Effector memory CD8-positive, alpha-beta T cell (primary cell): Measurements from ENCODE around the gene LPO.
A peak's percentile ranks its signal among the peaks of the same experiment; 100 is the strongest.

Experiments
- ATAC-seq: fragments of 150-1000 bp; cut with Tn5 transposase; replicated peaks from 2 replicates; pipeline ENCODE4 v1.10.0; 2021; ENCODE audit warnings: mild to moderate bottlenecking, moderate library complexity
- DNase-seq, 3 experiments: peaks; one replicate each; pipeline ENCODE4 v3.0.0; 2021
- H3K27ac Mint-ChIP-seq, 2 donors: one replicate each; pipeline ENCODE4 v1.8.0; 2022; ENCODE audit warnings: mild to moderate bottlenecking in 2 of 2, mixed read lengths in 2 of 2, moderate library complexity in 2 of 2
- H3K27me3 Mint-ChIP-seq, 2 donors: one replicate each; pipeline ENCODE4 v1.8.0; 2022; ENCODE audit warnings: mixed read lengths in 2 of 2
- H3K36me3 Mint-ChIP-seq: one replicate; pipeline ENCODE4 v1.8.0; 2022; ENCODE audit warnings: mild to moderate bottlenecking, moderate library complexity, mixed read lengths; ENCODE audit not compliant: insufficient read depth
- H3K4me1 Mint-ChIP-seq, 2 donors: one replicate each; pipeline ENCODE4 v1.8.0; 2022; ENCODE audit warnings: low read depth in 2 of 2, mixed read lengths in 2 of 2
- H3K4me3 Mint-ChIP-seq, 2 donors: one replicate each; pipeline ENCODE4 v1.8.0; 2022; ENCODE audit warnings: mild to moderate bottlenecking in 2 of 2, mixed read lengths in 2 of 2, moderate library complexity in 2 of 2
- H3K9me3 Mint-ChIP-seq, 2 donors: one replicate each; pipeline ENCODE4 v1.8.0; 2022; ENCODE audit warnings: mixed read lengths in 2 of 2
- total RNA-seq, 9 experiments: gene quantifications; one replicate each; lab custom pipeline; 2026; lab: John Stamatoyannopoulos, UW

The LPO gene
- total RNA-seq = 0 to 0.19 (median 0) reads per million in 9 experiments

GRCh38 chr17:58238147-58238634, at the start of gene LPO:
Gene LPO (plus strand): TSS chr17:58238584. CDS start chr17:58242980, 4,396 bp downstream.
- H3K27ac Mint-ChIP-seq = no peak within 1 kb of the TSS
- DNase-seq (no peak), ATAC-seq (no peak)
- H3K4me1 Mint-ChIP-seq = no peaks in the 10 kb centered on the region
- H3K9me3 Mint-ChIP-seq = no peaks in the 10 kb centered on the region
- no peaks in the 10 kb centered on the region for H3K36me3 Mint-ChIP-seq
- H3K4me3 Mint-ChIP-seq = no peak within 1 kb of the TSS
- H3K27me3 Mint-ChIP-seq = peaks cover 50 to 77% of the 10 kb centered on the region in 2 donors

- ATAC-seq = no peak
- Mint-ChIP-seq H3K27ac (peak overlapping the region in 1 of 2 donors; percentile 15), H3K9me3 (no peaks in the 10 kb centered on the region)
Observed at GRCh38 chr17:58189436-58190146, 48.8 kb upstream of the LPO start.

GRCh38 chr17:58191241-58191896, 47.0 kb upstream of the LPO start:
- H3K4me1 Mint-ChIP-seq = no peaks in the 10 kb centered on the region

More at GRCh38 chr17:58189436-58190146, 48.8 kb upstream of the LPO start:
- DNase-seq = no peak
- no peaks in the 10 kb centered on the region for H3K36me3 Mint-ChIP-seq
- H3K4me3 Mint-ChIP-seq = no peak overlapping the region
- peaks cover 29 to 52% of the 10 kb centered on the region in 2 donors for H3K27me3 Mint-ChIP-seq
- H3K4me1 Mint-ChIP-seq = no peaks in the 10 kb centered on the region

GRCh38 chr17:58192612-58193011, 45.8 kb upstream of the LPO start, which contains the start of gene EPX:
Gene EPX (plus strand): TSS chr17:58192726. CDS start chr17:58192847, 121 bp downstream.
- ATAC-seq (no peak), DNase-seq (no peak)
- Mint-ChIP-seq H3K4me3 (no peak within 1 kb of the TSS), H3K27me3 (peaks cover 35 to 55% of the 10 kb centered on the region in 2 donors), H3K4me1 (no peaks in the 10 kb centered on the region), H3K36me3 (no peaks in the 10 kb centered on the region), H3K9me3 (no peaks in the 10 kb centered on the region), H3K27ac (no peak within 1 kb of the TSS)

More at GRCh38 chr17:58191241-58191896, 47.0 kb upstream of the LPO start:
- no peak overlapping the region for H3K27ac Mint-ChIP-seq
- H3K9me3 Mint-ChIP-seq = no peaks in the 10 kb centered on the region
- no peak for DNase-seq
- no peaks in the 10 kb centered on the region for H3K36me3 Mint-ChIP-seq
- no peak for ATAC-seq
- H3K27me3 Mint-ChIP-seq = peaks cover 29 to 52% of the 10 kb centered on the region in 2 donors
- H3K4me3 Mint-ChIP-seq = no peak overlapping the region

- DNase-seq (no peak), ATAC-seq (no peak)
- Mint-ChIP-seq H3K27me3 (peaks cover 46 to 58% of the 10 kb centered on the region in 2 donors), H3K4me3 (no peak overlapping the region), H3K36me3 (no peaks in the 10 kb centered on the region), H3K9me3 (no peaks in the 10 kb centered on the region), H3K4me1 (no peaks in the 10 kb centered on the region), H3K27ac (no peak overlapping the region)
Observed at GRCh38 chr17:58193641-58194255, 44.6 kb upstream of the LPO start.

- H3K4me3 Mint-ChIP-seq = no peak overlapping the region
- peaks cover 2 to 4% of the 10 kb centered on the region in 2 donors for H3K4me1 Mint-ChIP-seq
- H3K36me3 Mint-ChIP-seq = no peaks in the 10 kb centered on the region
- H3K9me3 Mint-ChIP-seq = no peaks in the 10 kb centered on the region
- DNase-seq = no peak
- ATAC-seq = no peak
- peaks cover 38 to 61% of the 10 kb centered on the region in 2 donors for H3K27me3 Mint-ChIP-seq
- H3K27ac Mint-ChIP-seq = no peak overlapping the region
Observed at GRCh38 chr17:58195518-58196123, 42.8 kb upstream of the LPO start.

GRCh38 chr17:58196610-58197009, 41.8 kb upstream of the LPO start:
- Mint-ChIP-seq H3K27ac (no peak overlapping the region), H3K36me3 (no peaks in the 10 kb centered on the region), H3K4me1 (peaks cover 2 to 4% of the 10 kb centered on the region in 2 donors), H3K27me3 (peaks cover 30 to 51% of the 10 kb centered on the region in 2 donors), H3K4me3 (no peak overlapping the region), H3K9me3 (no peaks in the 10 kb centered on the region)
- no peak for DNase-seq
- no peak for ATAC-seq

- H3K9me3 Mint-ChIP-seq = no peaks in the 10 kb centered on the region
- H3K4me1 Mint-ChIP-seq = peaks cover 2 to 4% of the 10 kb centered on the region in 2 donors
- DNase-seq = peak; percentile 42 to 61 (median 54)
- peaks cover 30 to 42% of the 10 kb centered on the region in 2 donors for H3K27me3 Mint-ChIP-seq
- no peak overlapping the region for H3K4me3 Mint-ChIP-seq
- no peak overlapping the region for H3K27ac Mint-ChIP-seq
- peak; percentile 76 for ATAC-seq
- H3K36me3 Mint-ChIP-seq = no peaks in the 10 kb centered on the region
Observed at GRCh38 chr17:58200024-58200633, 38.3 kb upstream of the LPO start.

- no peaks in the 10 kb centered on the region for H3K36me3 Mint-ChIP-seq
- ATAC-seq (no peak), DNase-seq (no peak)
- H3K4me1 Mint-ChIP-seq = peaks cover 2 to 4% of the 10 kb centered on the region in 2 donors
- H3K9me3 Mint-ChIP-seq = no peaks in the 10 kb centered on the region
- peaks cover 14 to 27% of the 10 kb centered on the region in 2 donors for H3K27me3 Mint-ChIP-seq
- H3K27ac Mint-ChIP-seq = peak overlapping the region in 1 of 2 donors; percentile 55
- no peak overlapping the region for H3K4me3 Mint-ChIP-seq
Observed at GRCh38 chr17:58202859-58203258, 35.5 kb upstream of the LPO start.

GRCh38 chr17:58204796-58205195, 33.6 kb upstream of the LPO start:
- ATAC-seq = no peak
- H3K4me1 Mint-ChIP-seq = peaks cover 2 to 4% of the 10 kb centered on the region in 2 donors
- H3K4me3 Mint-ChIP-seq = no peak overlapping the region

GRCh38 chr17:58205936-58206335, 32.4 kb upstream of the LPO start:
- Mint-ChIP-seq H3K36me3 (no peaks in the 10 kb centered on the region), H3K4me3 (no peak overlapping the region), H3K27ac (no peak overlapping the region), H3K4me1 (no peaks in the 10 kb centered on the region), H3K27me3 (no peaks in the 10 kb centered on the region), H3K9me3 (no peaks in the 10 kb centered on the region)
- DNase-seq = no peak
- ATAC-seq = no peak

More at GRCh38 chr17:58204796-58205195, 33.6 kb upstream of the LPO start:
- Mint-ChIP-seq H3K27me3 (peaks cover 5 to 8% of the 10 kb centered on the region in 2 donors), H3K36me3 (no peaks in the 10 kb centered on the region), H3K9me3 (no peaks in the 10 kb centered on the region), H3K27ac (no peak overlapping the region)
- no peak for DNase-seq

- Mint-ChIP-seq H3K4me3 (no peak overlapping the region), H3K27ac (no peak overlapping the region), H3K9me3 (no peaks in the 10 kb centered on the region), H3K27me3 (no peaks in the 10 kb centered on the region), H3K4me1 (no peaks in the 10 kb centered on the region), H3K36me3 (peaks cover 3% of the 10 kb centered on the region)
- no peak for DNase-seq
- ATAC-seq = no peak
Observed at GRCh38 chr17:58207451-58207850, 30.9 kb upstream of the LPO start.

GRCh38 chr17:58208344-58208743, 30.0 kb upstream of the LPO start:
- Mint-ChIP-seq H3K9me3 (no peaks in the 10 kb centered on the region), H3K4me1 (no peaks in the 10 kb centered on the region), H3K36me3 (peaks cover 4% of the 10 kb centered on the region), H3K27ac (no peak overlapping the region), H3K4me3 (no peak overlapping the region), H3K27me3 (no peaks in the 10 kb centered on the region)
- ATAC-seq = no peak
- DNase-seq = no peak
